ENCODE data around the gene MCEMP1.

Gene MCEMP1

GRCh38 chr19:7670790-7671189 lies 6.1 kb upstream of the MCEMP1 start:
- no peak for TF ChIP-seq CTCF (IDR thresholded peaks at IDR 0.05)
- H3K27ac ChIP-seq: no peak overlapping the region
- H3K9me3 ChIP-seq (ENCODE audit: control insufficient read depth, low read length): no peaks in the 10 kb centered on the region
- H3K9ac ChIP-seq: no peak overlapping the region
- H2AFZ ChIP-seq: no peak overlapping the region
- no peaks in the 10 kb centered on the region for H3K79me2 ChIP-seq
- no peaks in the 10 kb centered on the region for H3K36me3 ChIP-seq (ENCODE audit: control insufficient read depth, insufficient read depth, low read length)
- H3K4me2 ChIP-seq (ENCODE audit: low read length): no peak overlapping the region
- no peak overlapping the region for H3K4me3 ChIP-seq (ENCODE audit: low read depth, low read length)
- H3K4me1 ChIP-seq: no peaks in the 10 kb centered on the region
- H3K27me3 ChIP-seq (ENCODE audit: control insufficient read depth, insufficient read depth, low read length): no peaks in the 10 kb centered on the region

- no peak for TF ChIP-seq CTCF (IDR thresholded peaks at IDR 0.05)
- Histone ChIP-seq H3K27me3 (ENCODE audit: control insufficient read depth, insufficient read depth, low read length) (peaks cover 3% of the 10 kb centered on the region), H3K27ac (no peak overlapping the region), H3K4me1 (no peaks in the 10 kb centered on the region), H3K9ac (no peak overlapping the region), H3K79me2 (no peaks in the 10 kb centered on the region), H3K4me3 (ENCODE audit: low read depth, low read length) (no peak overlapping the region), H3K9me3 (ENCODE audit: control insufficient read depth, low read length) (no peaks in the 10 kb centered on the region), H3K36me3 (ENCODE audit: control insufficient read depth, insufficient read depth, low read length) (no peaks in the 10 kb centered on the region), H3K4me2 (ENCODE audit: low read length) (no peak overlapping the region), H2AFZ (no peak overlapping the region)
These were observed 4.4 kb upstream of the MCEMP1 start for GRCh38 chr19:7672522-7672921.

GRCh38 chr19:7674010-7675005 lies 2.6 kb upstream of the MCEMP1 start:
- H3K36me3 ChIP-seq (ENCODE audit: control insufficient read depth, insufficient read depth, low read length): no peaks in the 10 kb centered on the region
- no peak overlapping the region for H3K9ac ChIP-seq
- no peak for TF ChIP-seq CTCF (IDR thresholded peaks at IDR 0.05)
- H2AFZ ChIP-seq: no peak overlapping the region
- no peaks in the 10 kb centered on the region for H3K9me3 ChIP-seq (ENCODE audit: control insufficient read depth, low read length)
- no peak overlapping the region for H3K4me3 ChIP-seq (ENCODE audit: low read depth, low read length)
- no peaks in the 10 kb centered on the region for H3K4me1 ChIP-seq
- no peak overlapping the region for H3K27ac ChIP-seq
- peaks cover 3% of the 10 kb centered on the region for H3K27me3 ChIP-seq (ENCODE audit: control insufficient read depth, insufficient read depth, low read length)
- H3K4me2 ChIP-seq (ENCODE audit: low read length): no peak overlapping the region
- H3K79me2 ChIP-seq: no peaks in the 10 kb centered on the region

- Histone ChIP-seq H3K27me3 (ENCODE audit: control insufficient read depth, insufficient read depth, low read length) (peaks cover 3% of the 10 kb centered on the region), H3K4me2 (ENCODE audit: low read length) (no peak overlapping the region), H3K79me2 (no peaks in the 10 kb centered on the region), H3K27ac (no peak overlapping the region), H2AFZ (no peak overlapping the region), H3K9me3 (ENCODE audit: control insufficient read depth, low read length) (no peaks in the 10 kb centered on the region), H3K4me1 (no peaks in the 10 kb centered on the region), H3K9ac (no peak overlapping the region), H3K36me3 (ENCODE audit: control insufficient read depth, insufficient read depth, low read length) (no peaks in the 10 kb centered on the region), H3K4me3 (ENCODE audit: low read depth, low read length) (no peak overlapping the region)
- TF ChIP-seq CTCF (IDR thresholded peaks at IDR 0.05): no peak
These were observed 514 bp upstream of the MCEMP1 start for GRCh38 chr19:7676376-7676775.

Measured in parathyroid adenoma (tissue), 2 donors.